Ovary (tissue), 9 donors: Measurements from ENCODE around the gene CELF2. TPM values are rescaled to one million over a fixed set of nuclear protein-coding genes. Genes with fewer than 3 reads are reported as not detected.

ENCODE experiments used
- DNase-seq, 5 donors: peaks; one replicate each; pipeline ENCODE4 v3.0.0-alpha.2; 2019 to 2020
- H3K27ac ChIP-seq, 2 donors: fragments of 200-600 bp; one replicate each; pipeline versions ENCODE4 v1.5.1 to v1.8.0; 2019 to 2022
- H3K27me3 ChIP-seq: fragments of 200-600 bp; one replicate; pipeline ENCODE4 v1.8.0; 2022
- H3K36me3 ChIP-seq: fragments of 200-600 bp; sonication (generic); one replicate; pipeline ENCODE4 v1.5.1; 2019
- H3K4me1 ChIP-seq: one replicate; pipeline ENCODE4 v1.8.1; 2013; ENCODE audit warnings: mild to moderate bottlenecking, moderate library complexity; ENCODE audit not compliant: insufficient read depth
- H3K4me3 ChIP-seq: fragments of 200-600 bp; sonication (generic); one replicate; pipeline ENCODE4 v1.5.1; 2017
- H3K9me3 ChIP-seq, 2 donors: fragments of 200-600 bp in 1 of 2; sonication (generic) in 1 of 2; one replicate each; pipeline versions ENCODE4 v1.5.1 to v1.8.1; 2013 to 2019; ENCODE audit warnings: mild to moderate bottlenecking in 1 of 2, moderate library complexity in 1 of 2
- EP300 ChIP-seq: sonication (generic); formaldehyde crosslinking; IDR thresholded peaks from one replicate; pipeline ENCODE4 v1.6.1; 2017; ENCODE audit warnings: antibody characterized with exemption
- POLR2A ChIP-seq: fragments of 450-650 bp; IDR thresholded peaks from one replicate; pipeline ENCODE4 v1.6.1; 2017; ENCODE audit warnings: antibody characterized with exemption, mild to moderate bottlenecking, moderate library complexity
- WGBS, 3 donors: extraction: QIAGEN DNeasy Blood & Tissue Kit in 1 of 3; methylation state at CpG; one replicate each; pipeline versions ENCODE4 v1.1.5 to v1.1.7; 2013 to 2017; 5-methylcytosine and 5-hydroxymethylcytosine counted together
- intact Hi-C, 4 donors: fragments of 100-400 bp; cut with DNase I; formaldehyde crosslinking; loops; one replicate each; pipeline versions ENCODE4 v1.11.0 to v1.15.1; 2022 to 2023
- polyA plus RNA-seq, 2 donors: library from polyadenylated mRNA; stranded (reverse); fragments of 200-250 nt in 1 of 2; fragments of 350-450 nt in 1 of 2; fragmentation: Illumina TruSeq in 1 of 2; extraction: RNeasy Lipid Tissue Mini Kit (QIAGEN cat#74804) in 1 of 2; gene quantifications; one replicate each; pipeline ENCODE4 v1.2.3, GENCODE V29; 2013 to 2014
- total RNA-seq, 7 donors: library from RNA; depleted of rRNA in 2 of 7; stranded (reverse); fragments of >200 nt in 2 of 7; fragmentation: NEBNext Ultra II Directional in 3 of 7; extraction: Animal tissue kit (Norgen Biotek cat#: 25700) in 3 of 7; gene quantifications; one replicate each; pipeline versions ENCODE4 v1.1.0 to v1.2.4, GENCODE V29; 2016 to 2023
- TF ChIP-seq, protein P1 (sequence below), 3 donors: fragments of 450-650 bp in 2 of 3; fragments of 200-600 bp in 1 of 3; IDR thresholded peaks; one replicate each; pipeline versions ENCODE4 v1.5.1 to v1.8.0; 2016 to 2022; ENCODE audit warnings: antibody characterized with exemption in 3 of 3, mild to moderate bottlenecking in 1 of 3
- donor health status: DM: no; HTN: no; CAD: no; lungs with moderate emphysema.
- donor health status: DM: no; HTN: no; CAD: no.
- donor health status: Bipolar disorder and iron deficiency.
- donor health status: DM: yes; HTN: yes; CAD: no.
- donor health status: DM: no; HTN: no; CAD: no.
- donor health status: DM: yes; HTN: yes; CAD: no.

Gene CELF2
- total and polyA plus RNA-seq, 9 donors = 38.8 to 107 (median 69.0) TPM

DNA sequence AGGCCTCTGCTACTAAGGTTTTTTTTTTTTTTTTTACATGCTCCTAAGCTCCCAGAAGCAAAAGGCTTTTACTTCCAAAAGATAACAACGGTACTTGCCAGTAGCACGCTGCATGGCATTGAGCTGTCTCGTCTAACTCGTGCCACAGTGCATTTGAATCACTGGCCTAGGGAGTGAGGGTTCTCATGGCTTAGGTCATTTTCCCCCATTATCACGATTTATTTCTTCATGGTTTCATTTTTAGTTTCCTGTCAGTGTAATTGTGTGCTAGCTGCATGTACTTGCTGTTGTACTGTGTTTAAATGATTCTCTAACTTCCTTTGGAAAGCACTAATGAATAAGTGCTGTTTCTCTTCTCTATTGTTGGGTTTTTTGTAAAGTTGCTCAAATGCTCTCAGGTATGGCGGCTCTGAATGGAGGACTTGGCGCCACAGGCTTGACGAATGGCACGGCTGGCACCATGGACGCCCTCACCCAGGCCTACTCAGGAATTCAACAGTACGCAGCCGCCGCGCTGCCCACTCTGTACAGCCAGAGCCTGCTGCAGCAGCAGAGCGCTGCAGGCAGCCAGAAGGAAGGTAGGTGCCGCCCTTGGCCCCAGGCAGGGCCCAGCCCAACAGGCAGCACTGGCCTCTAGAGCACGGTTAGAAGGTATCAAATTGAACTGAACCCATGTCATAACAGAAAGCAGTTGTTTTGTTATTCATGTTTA lies 303.3 kb downstream of the CELF2 start:
- Histone ChIP-seq H3K27me3 (no peaks in the 10 kb centered on the region), H3K9me3 (no peaks in the 10 kb centered on the region), H3K4me1 (no peaks in the 10 kb centered on the region), H3K36me3 (no peaks in the 10 kb centered on the region), H3K4me3 (no peak overlapping the region), H3K27ac (no peak overlapping the region)
- no peak for DNase-seq
- 89 to 92% (median 91%) methylated on average over 17 of the region's 17 CpGs for WGBS, 3 donors
- TF ChIP-seq EP300 (no peak), POLR2A (no peak)
- TF ChIP-seq, protein P1, sequence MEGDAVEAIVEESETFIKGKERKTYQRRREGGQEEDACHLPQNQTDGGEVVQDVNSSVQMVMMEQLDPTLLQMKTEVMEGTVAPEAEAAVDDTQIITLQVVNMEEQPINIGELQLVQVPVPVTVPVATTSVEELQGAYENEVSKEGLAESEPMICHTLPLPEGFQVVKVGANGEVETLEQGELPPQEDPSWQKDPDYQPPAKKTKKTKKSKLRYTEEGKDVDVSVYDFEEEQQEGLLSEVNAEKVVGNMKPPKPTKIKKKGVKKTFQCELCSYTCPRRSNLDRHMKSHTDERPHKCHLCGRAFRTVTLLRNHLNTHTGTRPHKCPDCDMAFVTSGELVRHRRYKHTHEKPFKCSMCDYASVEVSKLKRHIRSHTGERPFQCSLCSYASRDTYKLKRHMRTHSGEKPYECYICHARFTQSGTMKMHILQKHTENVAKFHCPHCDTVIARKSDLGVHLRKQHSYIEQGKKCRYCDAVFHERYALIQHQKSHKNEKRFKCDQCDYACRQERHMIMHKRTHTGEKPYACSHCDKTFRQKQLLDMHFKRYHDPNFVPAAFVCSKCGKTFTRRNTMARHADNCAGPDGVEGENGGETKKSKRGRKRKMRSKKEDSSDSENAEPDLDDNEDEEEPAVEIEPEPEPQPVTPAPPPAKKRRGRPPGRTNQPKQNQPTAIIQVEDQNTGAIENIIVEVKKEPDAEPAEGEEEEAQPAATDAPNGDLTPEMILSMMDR (IDR thresholded peaks at IDR 0.05) = no peak
- intact Hi-C loops = no loop called here

DNA sequence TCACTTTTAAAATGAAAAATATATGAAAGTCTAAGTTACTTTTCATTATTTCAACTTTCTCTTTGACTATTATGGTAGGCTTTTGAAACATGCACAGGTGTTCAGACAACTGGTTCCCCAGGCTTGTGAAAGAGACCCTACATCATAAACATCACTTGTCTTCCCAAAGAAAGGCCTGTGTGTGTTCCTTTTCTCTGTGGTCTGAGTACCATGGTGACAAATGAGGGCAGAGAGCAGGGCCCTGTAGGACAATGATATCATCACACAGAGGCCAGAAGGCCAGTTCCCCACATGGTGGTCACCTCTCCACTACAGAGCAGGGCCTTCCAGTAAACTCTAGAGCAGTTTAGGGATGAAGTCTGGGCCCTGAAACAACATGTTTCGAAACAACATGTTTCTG lies 305.0 kb downstream of the CELF2 start:
- H3K4me1 ChIP-seq = no peaks in the 10 kb centered on the region
- no peak for DNase-seq
- intact Hi-C loops = no loop called here
- no peaks in the 10 kb centered on the region for H3K36me3 ChIP-seq
- 97 to 100% (median 100%) methylated on average over 1 of the region's 1 CpG for WGBS, 3 donors
- H3K27ac ChIP-seq = no peak overlapping the region
- no peaks in the 10 kb centered on the region for H3K9me3 ChIP-seq
- H3K27me3 ChIP-seq = no peaks in the 10 kb centered on the region
- H3K4me3 ChIP-seq = no peak overlapping the region
- TF ChIP-seq EP300 (no peak), POLR2A (no peak)
- TF ChIP-seq, protein P1 (IDR thresholded peaks at IDR 0.05) = no peak

DNA sequence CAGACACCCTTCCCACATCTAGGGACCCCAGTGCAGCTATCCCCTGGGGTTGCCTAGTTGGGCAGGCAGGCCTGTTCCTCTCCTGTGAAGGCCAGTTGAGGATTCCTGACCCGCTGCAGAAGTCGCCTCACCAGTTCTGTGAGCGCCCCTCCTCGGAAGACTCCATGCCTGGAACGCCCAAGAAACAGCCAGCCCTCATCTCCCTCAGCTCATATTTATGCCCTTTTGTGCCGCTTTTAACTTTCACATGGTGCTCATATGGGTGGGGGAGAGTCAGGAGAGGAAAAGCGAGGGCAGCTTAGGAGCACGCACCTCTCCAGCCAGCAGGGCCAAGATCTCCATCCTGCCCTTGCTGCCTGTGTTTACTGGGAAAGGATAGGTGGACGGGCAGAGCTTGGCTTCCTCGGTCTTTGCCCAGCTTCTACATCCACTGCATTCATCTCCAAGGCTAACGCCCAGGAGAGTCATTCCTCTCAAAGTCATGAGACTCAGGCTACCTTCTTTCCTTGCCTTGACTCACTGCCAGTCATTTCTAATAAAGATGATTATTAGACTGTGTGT lies 307.2 kb downstream of the CELF2 start:
- TF ChIP-seq EP300 (no peak), POLR2A (no peak)
- TF ChIP-seq, protein P1 (IDR thresholded peaks at IDR 0.05) = no peak
- no peak for DNase-seq
- Histone ChIP-seq H3K4me1 (peaks cover 2% of the 10 kb centered on the region), H3K4me3 (no peak overlapping the region), H3K27me3 (no peaks in the 10 kb centered on the region), H3K9me3 (no peaks in the 10 kb centered on the region), H3K36me3 (no peaks in the 10 kb centered on the region), H3K27ac (no peak overlapping the region)
- WGBS, 3 donors = 94 to 98% (median 98%) methylated on average over 11 of the region's 11 CpGs
- intact Hi-C loops = no loop called here

DNA sequence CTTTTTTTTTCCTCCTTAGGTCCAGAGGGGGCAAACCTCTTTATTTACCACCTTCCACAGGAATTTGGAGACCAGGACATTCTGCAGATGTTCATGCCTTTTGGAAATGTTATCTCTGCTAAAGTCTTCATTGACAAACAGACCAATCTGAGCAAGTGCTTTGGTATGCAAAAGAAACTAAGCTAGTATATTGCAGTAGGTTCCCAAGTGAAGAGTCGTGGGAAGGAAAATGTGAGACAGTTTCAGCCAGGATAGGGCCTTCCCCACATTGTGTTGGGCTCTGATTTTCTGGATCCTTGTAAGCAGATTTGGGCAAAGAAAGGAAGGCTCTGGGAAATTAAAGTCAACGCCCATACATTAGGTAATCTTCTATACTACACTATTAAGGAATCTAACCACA lies 308.1 kb downstream of the CELF2 start:
- TF ChIP-seq EP300 = no peak
- no peak for TF ChIP-seq POLR2A
- TF ChIP-seq, protein P1 (IDR thresholded peaks at IDR 0.05) = no peak
- DNase-seq = no peak
- no peaks in the 10 kb centered on the region for H3K9me3 ChIP-seq
- H3K27me3 ChIP-seq = no peaks in the 10 kb centered on the region
- intact Hi-C loops = no loop called here
- no peaks in the 10 kb centered on the region for H3K36me3 ChIP-seq
- H3K4me1 ChIP-seq = peaks cover 8% of the 10 kb centered on the region
- no peak overlapping the region for H3K27ac ChIP-seq
- no peak overlapping the region for H3K4me3 ChIP-seq
- WGBS, 3 donors = 54 to 72% (median 60%) methylated on average over 2 of the region's 2 CpGs
